T-helper 1 cell treated with Interleukin-12 subunit alpha and Interleukin-12 subunit beta and Interleukin-4 antibody, amounts not matched to agents 30 μg/mL and 1 μg/mL, for 36 hours (primary cell): ENCODE measurements around the gene CCDC85A.

Experiments
- H3K27ac Mint-ChIP-seq: one replicate; pipeline ENCODE4 v1.8.0; 2021; ENCODE audit warnings: mild to moderate bottlenecking, mixed read lengths
- H3K27me3 Mint-ChIP-seq: one replicate; pipeline ENCODE4 v1.8.0; 2021; ENCODE audit warnings: low read depth, mixed read lengths
- H3K36me3 Mint-ChIP-seq: one replicate; pipeline ENCODE4 v1.8.0; 2021; ENCODE audit warnings: low read depth, mixed read lengths
- H3K4me1 Mint-ChIP-seq: one replicate; pipeline ENCODE4 v1.8.0; 2021; ENCODE audit warnings: low read depth, mixed read lengths
- H3K4me3 Mint-ChIP-seq: one replicate; pipeline ENCODE4 v1.8.0; 2021; ENCODE audit warnings: mild to moderate bottlenecking, moderate library complexity, mixed read lengths
- H3K9me3 Mint-ChIP-seq: one replicate; pipeline ENCODE4 v1.8.0; 2021; ENCODE audit warnings: mixed read lengths

Gene CCDC85A

GRCh38 chr2:56375251-56375650 lies 191.5 kb downstream of the CCDC85A start:
- no peak overlapping the region for H3K27ac Mint-ChIP-seq
- no peaks in the 10 kb centered on the region for H3K9me3 Mint-ChIP-seq
- no peaks in the 10 kb centered on the region for H3K27me3 Mint-ChIP-seq
- H3K36me3 Mint-ChIP-seq, result no peaks in the 10 kb centered on the region
- H3K4me1 Mint-ChIP-seq, result no peaks in the 10 kb centered on the region
- H3K4me3 Mint-ChIP-seq, result no peak overlapping the region

GRCh38 chr2:56376699-56377665 lies 193.2 kb downstream of the CCDC85A start:
- Mint-ChIP-seq H3K4me1 (no peaks in the 10 kb centered on the region), H3K27ac (no peak overlapping the region), H3K4me3 (no peak overlapping the region), H3K9me3 (no peaks in the 10 kb centered on the region), H3K36me3 (no peaks in the 10 kb centered on the region), H3K27me3 (no peaks in the 10 kb centered on the region)

GRCh38 chr2:56379066-56379465 lies 195.3 kb downstream of the CCDC85A start:
- H3K36me3 Mint-ChIP-seq, result no peaks in the 10 kb centered on the region
- H3K4me1 Mint-ChIP-seq, result no peaks in the 10 kb centered on the region
- H3K4me3 Mint-ChIP-seq, result no peak overlapping the region
- H3K27ac Mint-ChIP-seq, result no peak overlapping the region
- no peaks in the 10 kb centered on the region for H3K27me3 Mint-ChIP-seq
- no peaks in the 10 kb centered on the region for H3K9me3 Mint-ChIP-seq

GRCh38 chr2:56380861-56381260 lies 197.1 kb downstream of the CCDC85A start:
- no peaks in the 10 kb centered on the region for H3K27me3 Mint-ChIP-seq
- H3K36me3 Mint-ChIP-seq, result no peaks in the 10 kb centered on the region
- H3K4me1 Mint-ChIP-seq, result no peaks in the 10 kb centered on the region
- no peaks in the 10 kb centered on the region for H3K9me3 Mint-ChIP-seq
- no peak overlapping the region for H3K27ac Mint-ChIP-seq
- H3K4me3 Mint-ChIP-seq, result no peak overlapping the region

GRCh38 chr2:56382466-56382865 lies 198.7 kb downstream of the CCDC85A start:
- H3K4me3 Mint-ChIP-seq, result no peak overlapping the region
- no peaks in the 10 kb centered on the region for H3K9me3 Mint-ChIP-seq
- no peaks in the 10 kb centered on the region for H3K4me1 Mint-ChIP-seq
- H3K27ac Mint-ChIP-seq, result no peak overlapping the region
- no peaks in the 10 kb centered on the region for H3K27me3 Mint-ChIP-seq
- H3K36me3 Mint-ChIP-seq, result no peaks in the 10 kb centered on the region

- Mint-ChIP-seq H3K27me3 (no peaks in the 10 kb centered on the region), H3K4me3 (no peak overlapping the region), H3K36me3 (no peaks in the 10 kb centered on the region), H3K4me1 (no peaks in the 10 kb centered on the region), H3K9me3 (no peaks in the 10 kb centered on the region), H3K27ac (no peak overlapping the region)
These were observed 202.9 kb downstream of the CCDC85A start for GRCh38 chr2:56386657-56387056.

GRCh38 chr2:56390644-56391043 lies 206.9 kb downstream of the CCDC85A start:
- no peak overlapping the region for H3K27ac Mint-ChIP-seq
- no peaks in the 10 kb centered on the region for H3K36me3 Mint-ChIP-seq
- no peak overlapping the region for H3K4me3 Mint-ChIP-seq
- H3K9me3 Mint-ChIP-seq, result no peaks in the 10 kb centered on the region
- H3K4me1 Mint-ChIP-seq, result no peaks in the 10 kb centered on the region
- no peaks in the 10 kb centered on the region for H3K27me3 Mint-ChIP-seq

- Mint-ChIP-seq H3K36me3 (no peaks in the 10 kb centered on the region), H3K4me1 (no peaks in the 10 kb centered on the region), H3K4me3 (no peak overlapping the region), H3K27me3 (no peaks in the 10 kb centered on the region), H3K27ac (no peak overlapping the region), H3K9me3 (peaks cover 3% of the 10 kb centered on the region)
These were observed 226.3 kb downstream of the CCDC85A start for GRCh38 chr2:56410140-56410539.

GRCh38 chr2:56416500-56417176 lies 232.8 kb downstream of the CCDC85A start:
- Mint-ChIP-seq H3K9me3 (no peaks in the 10 kb centered on the region), H3K27me3 (no peaks in the 10 kb centered on the region), H3K36me3 (no peaks in the 10 kb centered on the region), H3K4me3 (no peak overlapping the region), H3K4me1 (no peaks in the 10 kb centered on the region), H3K27ac (no peak overlapping the region)
